ENCODE results near the gene INPP1. TPM values are rescaled to one million over a fixed set of nuclear protein-coding genes. Genes with fewer than 3 reads are reported as not detected.
A peak's percentile ranks its signal among the peaks of the same experiment; 100 is the strongest.

The INPP1 gene
- total RNA-seq, 1 donor from 2014 or later, result 15.4 TPM

DNA sequence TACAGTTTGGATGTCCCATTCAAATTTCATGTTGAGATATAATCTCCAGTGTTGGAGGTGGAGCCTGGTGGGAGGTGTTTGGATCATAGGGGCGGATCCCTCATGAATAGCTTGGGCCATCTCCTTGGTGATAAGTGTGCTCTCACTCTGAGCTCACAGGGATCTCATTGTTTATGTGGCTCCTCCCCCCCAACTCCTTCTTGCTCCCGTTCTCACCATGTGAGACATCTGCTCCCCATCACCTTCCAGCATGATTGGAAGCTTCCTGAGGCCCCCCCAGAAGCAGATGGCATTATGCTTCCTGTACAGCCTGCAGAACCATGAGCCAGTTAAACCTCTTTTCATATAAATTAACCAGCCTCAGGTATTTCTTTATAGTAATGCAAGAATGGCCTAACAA, 3.0 kb upstream of the INPP1 start:
- H3K36me3 Mint-ChIP-seq (ENCODE audit: insufficient read depth), result no peaks in the 10 kb centered on the region
- H3K4me1 Mint-ChIP-seq (ENCODE audit: low read depth), result peaks cover 6% of the 10 kb centered on the region
- no peak overlapping the region for H3K27ac Mint-ChIP-seq
- H3K4me3 Mint-ChIP-seq (ENCODE audit: low read depth), result no peak overlapping the region
- peaks cover 3% of the 10 kb centered on the region for H3K27me3 Mint-ChIP-seq
- no peak for DNase-seq (ENCODE audit: low spot score, unreplicated experiment)
- TF ChIP-seq, protein P1, sequence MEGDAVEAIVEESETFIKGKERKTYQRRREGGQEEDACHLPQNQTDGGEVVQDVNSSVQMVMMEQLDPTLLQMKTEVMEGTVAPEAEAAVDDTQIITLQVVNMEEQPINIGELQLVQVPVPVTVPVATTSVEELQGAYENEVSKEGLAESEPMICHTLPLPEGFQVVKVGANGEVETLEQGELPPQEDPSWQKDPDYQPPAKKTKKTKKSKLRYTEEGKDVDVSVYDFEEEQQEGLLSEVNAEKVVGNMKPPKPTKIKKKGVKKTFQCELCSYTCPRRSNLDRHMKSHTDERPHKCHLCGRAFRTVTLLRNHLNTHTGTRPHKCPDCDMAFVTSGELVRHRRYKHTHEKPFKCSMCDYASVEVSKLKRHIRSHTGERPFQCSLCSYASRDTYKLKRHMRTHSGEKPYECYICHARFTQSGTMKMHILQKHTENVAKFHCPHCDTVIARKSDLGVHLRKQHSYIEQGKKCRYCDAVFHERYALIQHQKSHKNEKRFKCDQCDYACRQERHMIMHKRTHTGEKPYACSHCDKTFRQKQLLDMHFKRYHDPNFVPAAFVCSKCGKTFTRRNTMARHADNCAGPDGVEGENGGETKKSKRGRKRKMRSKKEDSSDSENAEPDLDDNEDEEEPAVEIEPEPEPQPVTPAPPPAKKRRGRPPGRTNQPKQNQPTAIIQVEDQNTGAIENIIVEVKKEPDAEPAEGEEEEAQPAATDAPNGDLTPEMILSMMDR (IDR thresholded peaks at IDR 0.05; ENCODE audit: unreplicated experiment), result no peak
- no peaks in the 10 kb centered on the region for H3K9me3 Mint-ChIP-seq (ENCODE audit: low read depth)

DNA sequence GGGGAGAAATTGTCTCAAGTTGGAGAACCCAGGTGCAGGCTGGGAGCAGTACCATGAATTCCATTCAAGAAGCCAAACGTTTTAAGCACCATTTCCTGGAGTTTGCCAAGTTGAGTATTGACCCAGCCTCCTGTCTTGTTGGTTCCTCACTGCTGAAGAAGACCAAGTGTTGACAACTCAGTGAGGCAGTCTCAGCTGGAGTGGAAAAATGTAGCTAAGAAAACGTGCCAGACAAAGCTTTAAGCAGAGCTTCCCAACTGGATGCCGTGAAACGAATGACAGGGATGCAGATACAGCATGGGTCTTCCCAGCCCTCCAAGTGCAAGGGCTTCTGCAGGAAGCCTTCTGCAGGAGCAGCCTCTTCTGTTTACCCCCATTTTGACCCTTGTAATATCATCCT, 778 bp upstream of the INPP1 start:
- Mint-ChIP-seq H3K36me3 (ENCODE audit: insufficient read depth) (no peaks in the 10 kb centered on the region), H3K4me3 (ENCODE audit: low read depth) (peak overlapping the region; percentile 80), H3K9me3 (ENCODE audit: low read depth) (no peaks in the 10 kb centered on the region), H3K27me3 (peaks cover 3% of the 10 kb centered on the region), H3K27ac (no peak overlapping the region), H3K4me1 (ENCODE audit: low read depth) (peaks cover 7% of the 10 kb centered on the region)
- DNase-seq (ENCODE audit: low spot score, unreplicated experiment), result no peak
- TF ChIP-seq, protein P1 (IDR thresholded peaks at IDR 0.05; ENCODE audit: unreplicated experiment), result no peak

DNA sequence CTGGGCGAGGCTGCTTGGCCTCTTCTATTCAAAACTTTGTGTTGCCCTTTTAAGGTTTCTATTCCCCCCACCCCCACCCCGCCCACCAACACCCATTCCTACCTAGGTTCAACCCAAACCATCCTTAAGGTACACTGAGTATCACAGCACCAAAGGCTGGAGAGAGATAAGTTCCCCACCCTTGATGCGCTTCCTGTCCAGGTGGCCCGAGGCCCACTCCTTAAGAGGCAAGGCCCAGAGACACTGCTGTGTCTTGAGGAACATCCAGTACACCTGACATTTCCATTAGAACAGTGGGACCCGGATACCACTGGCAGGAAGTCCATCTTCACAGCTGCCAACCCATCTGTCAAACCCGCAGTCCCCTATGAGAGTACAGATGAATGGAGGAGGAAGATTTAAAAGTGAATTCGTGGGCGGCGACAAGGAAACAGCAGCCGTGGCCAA, 277 bp upstream of the INPP1 start:
- no peaks in the 10 kb centered on the region for H3K36me3 Mint-ChIP-seq (ENCODE audit: insufficient read depth)
- H3K27me3 Mint-ChIP-seq, result peaks cover 3% of the 10 kb centered on the region
- H3K4me1 Mint-ChIP-seq (ENCODE audit: low read depth), result peaks cover 7% of the 10 kb centered on the region
- H3K4me3 Mint-ChIP-seq (ENCODE audit: low read depth), result peak overlapping the region; percentile 80
- no peak for DNase-seq (ENCODE audit: low spot score, unreplicated experiment)
- TF ChIP-seq, protein P1 (IDR thresholded peaks at IDR 0.05; ENCODE audit: unreplicated experiment), result no peak
- H3K9me3 Mint-ChIP-seq (ENCODE audit: low read depth), result no peaks in the 10 kb centered on the region
- H3K27ac Mint-ChIP-seq, result peak overlapping the region; percentile 88

DNA sequence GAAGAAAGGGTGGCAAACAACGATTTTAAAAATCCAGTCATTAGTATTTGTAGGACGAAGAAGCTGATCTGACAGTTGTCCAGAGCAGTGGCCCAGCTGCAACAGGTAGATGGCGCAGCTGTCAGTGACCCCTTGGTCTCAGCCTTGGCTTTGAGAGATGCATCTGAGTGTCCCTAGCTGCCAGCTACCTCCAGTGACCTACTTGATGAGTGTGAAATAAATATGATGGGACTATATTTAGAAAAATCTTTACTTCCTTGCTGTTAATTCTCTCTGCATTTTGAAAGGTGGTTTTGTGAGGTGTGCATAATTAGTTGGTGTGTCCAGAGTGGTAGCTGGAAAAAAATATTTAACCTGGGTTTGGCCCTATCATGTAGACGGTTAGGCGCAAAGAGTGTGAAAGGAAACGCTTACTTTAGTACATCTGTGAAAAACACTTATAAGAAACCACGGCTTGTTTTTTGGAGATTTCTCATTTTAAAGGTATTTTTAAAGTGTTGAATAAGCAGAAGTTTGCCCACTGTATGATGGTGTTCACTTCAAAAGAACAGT, 963 bp downstream of the INPP1 start:
- Mint-ChIP-seq H3K36me3 (ENCODE audit: insufficient read depth) (no peaks in the 10 kb centered on the region), H3K27ac (peak overlapping the region; percentile 26), H3K4me1 (ENCODE audit: low read depth) (peaks cover 7% of the 10 kb centered on the region), H3K27me3 (peaks cover 3% of the 10 kb centered on the region), H3K4me3 (ENCODE audit: low read depth) (peak overlapping the region; percentile 79), H3K9me3 (ENCODE audit: low read depth) (no peaks in the 10 kb centered on the region)
- no peak for DNase-seq (ENCODE audit: low spot score, unreplicated experiment)
- TF ChIP-seq, protein P1 (IDR thresholded peaks at IDR 0.05; ENCODE audit: unreplicated experiment), result peak; percentile 45

DNA sequence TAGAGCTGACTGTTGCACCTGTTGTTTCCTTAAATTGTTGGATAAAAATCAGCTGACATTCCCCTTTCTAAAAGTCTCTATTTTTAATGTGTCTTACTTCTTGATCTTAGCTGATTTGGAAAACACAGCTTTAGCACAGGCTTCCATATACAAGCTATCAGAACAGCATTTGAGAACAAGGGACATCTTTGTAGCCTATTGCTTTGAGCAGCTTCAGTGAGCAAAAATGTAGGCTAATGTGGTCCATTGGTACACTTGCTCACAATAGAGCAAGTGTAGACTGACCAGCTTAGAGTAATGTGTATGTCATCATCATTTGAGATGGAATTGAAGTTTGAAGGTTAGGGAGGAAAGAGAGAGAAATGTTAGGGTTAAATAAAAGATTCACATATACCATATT, 7.0 kb downstream of the INPP1 start:
- Mint-ChIP-seq H3K4me1 (ENCODE audit: low read depth) (peaks cover 27% of the 10 kb centered on the region), H3K4me3 (ENCODE audit: low read depth) (no peak overlapping the region), H3K36me3 (ENCODE audit: insufficient read depth) (no peaks in the 10 kb centered on the region), H3K9me3 (ENCODE audit: low read depth) (no peaks in the 10 kb centered on the region), H3K27me3 (no peaks in the 10 kb centered on the region), H3K27ac (no peak overlapping the region)
- TF ChIP-seq, protein P1 (IDR thresholded peaks at IDR 0.05; ENCODE audit: unreplicated experiment), result no peak
- no peak for DNase-seq (ENCODE audit: low spot score, unreplicated experiment)

Data from progenitor cell of endocrine pancreas (in vitro differentiated cells).